Measurements from ENCODE around the gene ITIH1. TPM values are rescaled to one million over a fixed set of nuclear protein-coding genes. Genes with fewer than 3 reads are reported as not detected.

Gene ITIH1
- total and polyA plus RNA-seq, 2 experiments from 2014 or later, result not detected

- DNase-seq (ENCODE audit: low spot score) (no peak), ATAC-seq (no peak)
- no peak overlapping the region for H3K27ac ChIP-seq (ENCODE audit: low read depth)
- no peak overlapping the region for H3K27ac Mint-ChIP-seq
- H3K4me3 ChIP-seq, result no peak overlapping the region
- TF ChIP-seq ETS1 (IDR thresholded peaks at IDR 0.05) (no peak), ZNF462 (CRISPR knock-in tag; IDR thresholded peaks at IDR 0.05) (no peak), CREB1 (CRISPR knock-in tag; IDR thresholded peaks at IDR 0.05; ENCODE audit: low read depth) (no peak), STAT1 (IDR thresholded peaks at IDR 0.05; ENCODE audit: unreplicated experiment) (no peak), JUNB (IDR thresholded peaks at IDR 0.05; ENCODE audit: unreplicated experiment) (no peak), POLR2AphosphoS5 (IDR thresholded peaks at IDR 0.05; ENCODE audit: low read depth) (no peak), NANOG (IDR thresholded peaks at IDR 0.05; ENCODE audit: borderline replicate concordance) (no peak), ZNF331 (CRISPR knock-in tag; IDR thresholded peaks at IDR 0.05; ENCODE audit: low read depth) (no peak), ZNF114 (CRISPR knock-in tag; IDR thresholded peaks at IDR 0.05) (no peak), EZH2phosphoT487 (IDR thresholded peaks at IDR 0.05; ENCODE audit: unreplicated experiment) (no peak), EZH2 (IDR thresholded peaks at IDR 0.05; ENCODE audit: low read depth, unreplicated experiment) (no peak), CTCF (conservative IDR thresholded peaks at IDR 0.05; ENCODE audit: low read depth in 2 of 2) (no peak)
- TF ChIP-seq, protein P1, sequence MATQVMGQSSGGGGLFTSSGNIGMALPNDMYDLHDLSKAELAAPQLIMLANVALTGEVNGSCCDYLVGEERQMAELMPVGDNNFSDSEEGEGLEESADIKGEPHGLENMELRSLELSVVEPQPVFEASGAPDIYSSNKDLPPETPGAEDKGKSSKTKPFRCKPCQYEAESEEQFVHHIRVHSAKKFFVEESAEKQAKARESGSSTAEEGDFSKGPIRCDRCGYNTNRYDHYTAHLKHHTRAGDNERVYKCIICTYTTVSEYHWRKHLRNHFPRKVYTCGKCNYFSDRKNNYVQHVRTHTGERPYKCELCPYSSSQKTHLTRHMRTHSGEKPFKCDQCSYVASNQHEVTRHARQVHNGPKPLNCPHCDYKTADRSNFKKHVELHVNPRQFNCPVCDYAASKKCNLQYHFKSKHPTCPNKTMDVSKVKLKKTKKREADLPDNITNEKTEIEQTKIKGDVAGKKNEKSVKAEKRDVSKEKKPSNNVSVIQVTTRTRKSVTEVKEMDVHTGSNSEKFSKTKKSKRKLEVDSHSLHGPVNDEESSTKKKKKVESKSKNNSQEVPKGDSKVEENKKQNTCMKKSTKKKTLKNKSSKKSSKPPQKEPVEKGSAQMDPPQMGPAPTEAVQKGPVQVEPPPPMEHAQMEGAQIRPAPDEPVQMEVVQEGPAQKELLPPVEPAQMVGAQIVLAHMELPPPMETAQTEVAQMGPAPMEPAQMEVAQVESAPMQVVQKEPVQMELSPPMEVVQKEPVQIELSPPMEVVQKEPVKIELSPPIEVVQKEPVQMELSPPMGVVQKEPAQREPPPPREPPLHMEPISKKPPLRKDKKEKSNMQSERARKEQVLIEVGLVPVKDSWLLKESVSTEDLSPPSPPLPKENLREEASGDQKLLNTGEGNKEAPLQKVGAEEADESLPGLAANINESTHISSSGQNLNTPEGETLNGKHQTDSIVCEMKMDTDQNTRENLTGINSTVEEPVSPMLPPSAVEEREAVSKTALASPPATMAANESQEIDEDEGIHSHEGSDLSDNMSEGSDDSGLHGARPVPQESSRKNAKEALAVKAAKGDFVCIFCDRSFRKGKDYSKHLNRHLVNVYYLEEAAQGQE (IDR thresholded peaks at IDR 0.05; ENCODE audit: unreplicated experiment), result no peak
- H3K36me3 Mint-ChIP-seq (ENCODE audit: low read depth), result no peaks in the 10 kb centered on the region
- H4K20me1 ChIP-seq (replicated peaks; ENCODE audit: insufficient read depth), result no peaks in the 10 kb centered on the region
- no peak overlapping the region for H3K4me2 ChIP-seq
- H3K79me2 ChIP-seq (replicated peaks; ENCODE audit: insufficient read depth), result 0 out of 2 replicates have a peak, but pooled peaks cover under 1% of the 10 kb centered on the region
- no peak overlapping the region for H3K4me3 Mint-ChIP-seq
- H3K9me3 Mint-ChIP-seq, result no peaks in the 10 kb centered on the region
- 0 out of 2 replicates have a peak, but pooled peaks cover under 1% of the 10 kb centered on the region for H3F3A ChIP-seq (replicated peaks; ENCODE audit: low read depth)
- H3K36me3 ChIP-seq (ENCODE audit: insufficient read depth), result no peaks in the 10 kb centered on the region
- no peaks in the 10 kb centered on the region for H3K27me3 ChIP-seq (ENCODE audit: insufficient read depth)
- peaks cover 5% of the 10 kb centered on the region for H3K27me3 Mint-ChIP-seq (ENCODE audit: insufficient read depth, low read depth, poor library complexity)
- H3K4me1 ChIP-seq (ENCODE audit: insufficient read depth), result no peaks in the 10 kb centered on the region
- H2AFZ ChIP-seq, result no peak overlapping the region
- H3K9me2 ChIP-seq (ENCODE audit: insufficient read depth), result no peaks in the 10 kb centered on the region
- no peaks in the 10 kb centered on the region for H3K4me1 Mint-ChIP-seq
Measured at GRCh38 chr3:52774901-52775864, 2.2 kb upstream of the ITIH1 start.
